Measurements from ENCODE around the gene SLC24A4. TPM values are rescaled to one million over a fixed set of nuclear protein-coding genes. Genes with fewer than 3 reads are reported as not detected.

SLC24A4 gene
- total RNA-seq, 1 donor from 2014 or later: not detected

DNA sequence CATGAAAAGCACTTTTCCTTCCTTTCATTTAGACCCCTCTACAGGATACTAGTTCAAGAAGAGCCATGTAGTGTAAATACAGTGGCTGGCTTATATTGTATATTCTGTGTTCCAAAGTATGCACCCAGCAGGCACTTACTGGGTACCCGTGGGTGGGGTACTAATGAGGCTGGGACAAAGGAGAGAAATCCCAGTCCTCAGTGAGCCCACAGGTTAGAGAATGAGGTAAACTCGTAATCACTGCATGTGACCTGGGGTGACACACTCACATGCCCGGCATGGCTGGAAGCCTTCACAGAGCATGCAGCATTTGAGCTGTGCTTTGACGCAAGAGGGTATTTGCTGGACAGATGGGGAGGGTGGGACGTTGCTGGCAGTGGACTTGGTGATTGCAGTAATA is 17.1 kb downstream of the SLC24A4 start:
- TF ChIP-seq, protein P1, sequence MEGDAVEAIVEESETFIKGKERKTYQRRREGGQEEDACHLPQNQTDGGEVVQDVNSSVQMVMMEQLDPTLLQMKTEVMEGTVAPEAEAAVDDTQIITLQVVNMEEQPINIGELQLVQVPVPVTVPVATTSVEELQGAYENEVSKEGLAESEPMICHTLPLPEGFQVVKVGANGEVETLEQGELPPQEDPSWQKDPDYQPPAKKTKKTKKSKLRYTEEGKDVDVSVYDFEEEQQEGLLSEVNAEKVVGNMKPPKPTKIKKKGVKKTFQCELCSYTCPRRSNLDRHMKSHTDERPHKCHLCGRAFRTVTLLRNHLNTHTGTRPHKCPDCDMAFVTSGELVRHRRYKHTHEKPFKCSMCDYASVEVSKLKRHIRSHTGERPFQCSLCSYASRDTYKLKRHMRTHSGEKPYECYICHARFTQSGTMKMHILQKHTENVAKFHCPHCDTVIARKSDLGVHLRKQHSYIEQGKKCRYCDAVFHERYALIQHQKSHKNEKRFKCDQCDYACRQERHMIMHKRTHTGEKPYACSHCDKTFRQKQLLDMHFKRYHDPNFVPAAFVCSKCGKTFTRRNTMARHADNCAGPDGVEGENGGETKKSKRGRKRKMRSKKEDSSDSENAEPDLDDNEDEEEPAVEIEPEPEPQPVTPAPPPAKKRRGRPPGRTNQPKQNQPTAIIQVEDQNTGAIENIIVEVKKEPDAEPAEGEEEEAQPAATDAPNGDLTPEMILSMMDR (conservative IDR thresholded peaks at IDR 0.05; ENCODE audit: low read depth, low read length): no peak
- no peak for DNase-seq (ENCODE audit: low read depth)
- no peak overlapping the region for H3K4me3 ChIP-seq (ENCODE audit: low read depth, low read length)

DNA sequence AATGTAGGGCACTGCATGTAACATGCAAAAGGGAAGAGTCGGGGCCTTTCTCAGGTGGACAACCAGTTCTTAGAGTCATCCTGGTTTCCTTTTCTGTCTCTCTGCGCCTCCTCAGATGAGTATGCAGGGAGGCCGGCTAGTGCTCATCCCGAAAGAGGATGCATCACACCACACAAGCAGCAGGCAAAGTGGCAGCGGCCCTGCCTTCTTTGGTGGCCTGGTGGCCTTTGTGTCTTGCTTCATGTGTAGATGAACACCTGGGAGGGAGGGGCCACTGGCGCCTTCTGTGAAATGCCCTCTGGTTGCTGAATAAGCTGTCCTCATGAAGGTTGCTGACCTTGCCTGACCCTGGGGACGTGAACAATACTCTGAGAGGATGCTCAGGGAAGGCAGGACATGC is 18.0 kb downstream of the SLC24A4 start:
- H3K4me3 ChIP-seq (ENCODE audit: low read depth, low read length): no peak overlapping the region
- no peak for DNase-seq (ENCODE audit: low read depth)
- TF ChIP-seq, protein P1 (conservative IDR thresholded peaks at IDR 0.05; ENCODE audit: low read depth, low read length): no peak

DNA sequence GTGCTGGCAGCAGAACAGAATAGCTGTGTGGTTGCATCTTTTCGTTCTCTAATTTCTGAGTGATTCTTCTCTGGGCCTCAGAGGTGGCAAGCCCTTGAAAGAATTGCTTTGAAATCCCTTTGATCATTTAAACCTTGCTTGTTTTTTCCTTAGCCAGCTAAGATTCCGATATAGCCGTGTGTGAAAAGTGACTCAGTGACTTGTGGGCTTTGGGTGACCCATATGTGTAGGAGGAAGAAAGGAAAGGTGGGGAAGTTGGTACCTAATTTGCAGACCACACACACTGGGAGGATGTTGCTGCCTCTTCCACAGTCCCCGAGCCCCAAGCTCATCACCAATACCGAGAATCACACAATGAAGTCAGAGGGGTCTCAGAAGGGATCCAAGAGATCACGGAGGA is 18.8 kb downstream of the SLC24A4 start:
- DNase-seq (ENCODE audit: low read depth): no peak
- no peak overlapping the region for H3K4me3 ChIP-seq (ENCODE audit: low read depth, low read length)
- TF ChIP-seq, protein P1 (conservative IDR thresholded peaks at IDR 0.05; ENCODE audit: low read depth, low read length): no peak

DNA sequence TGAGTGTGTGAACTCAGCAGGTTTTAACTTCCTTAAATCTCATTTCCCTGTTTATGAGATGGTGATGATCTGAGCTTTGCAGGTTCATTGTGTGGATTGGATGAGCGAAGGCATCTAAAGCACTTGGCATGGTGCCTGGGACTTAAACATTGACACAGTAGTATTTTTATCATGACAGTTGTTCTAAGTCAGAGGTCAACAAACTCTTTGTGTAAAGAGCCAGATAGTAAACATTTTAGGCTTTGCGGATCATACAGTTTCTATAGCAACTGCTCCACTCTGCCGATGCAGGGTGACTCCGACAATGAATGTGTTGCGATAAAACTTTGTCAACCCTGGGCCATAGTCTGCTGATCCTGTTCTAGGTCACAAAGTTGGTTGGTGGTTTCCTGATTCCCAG is 25.2 kb downstream of the SLC24A4 start:
- DNase-seq (ENCODE audit: low read depth): no peak
- TF ChIP-seq, protein P1 (conservative IDR thresholded peaks at IDR 0.05; ENCODE audit: low read depth, low read length): no peak
- H3K4me3 ChIP-seq (ENCODE audit: low read depth, low read length): no peak overlapping the region

DNA sequence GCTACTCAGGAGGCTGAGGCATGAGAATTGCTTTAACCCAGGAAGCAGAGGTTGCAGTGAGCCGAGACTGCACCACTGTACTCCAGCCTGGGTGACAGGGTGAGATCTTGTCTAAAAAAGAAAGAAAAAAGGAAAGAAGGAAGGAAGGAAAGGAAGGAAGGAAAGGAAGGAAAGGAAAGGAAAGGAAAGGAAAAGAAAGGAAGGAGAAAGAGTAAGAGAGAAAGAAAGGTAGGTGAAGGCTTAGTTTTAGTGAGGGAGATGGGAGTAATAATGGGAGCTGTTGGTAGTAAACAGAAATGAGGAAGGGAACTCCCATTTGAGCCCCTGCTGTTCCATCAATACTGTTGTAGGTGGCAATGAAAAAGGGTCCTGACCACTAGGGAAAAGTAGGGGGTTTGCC is 28.8 kb downstream of the SLC24A4 start:
- TF ChIP-seq, protein P1 (conservative IDR thresholded peaks at IDR 0.05; ENCODE audit: low read depth, low read length): no peak
- H3K4me3 ChIP-seq (ENCODE audit: low read depth, low read length): no peak overlapping the region
- DNase-seq (ENCODE audit: low read depth): no peak

DNA sequence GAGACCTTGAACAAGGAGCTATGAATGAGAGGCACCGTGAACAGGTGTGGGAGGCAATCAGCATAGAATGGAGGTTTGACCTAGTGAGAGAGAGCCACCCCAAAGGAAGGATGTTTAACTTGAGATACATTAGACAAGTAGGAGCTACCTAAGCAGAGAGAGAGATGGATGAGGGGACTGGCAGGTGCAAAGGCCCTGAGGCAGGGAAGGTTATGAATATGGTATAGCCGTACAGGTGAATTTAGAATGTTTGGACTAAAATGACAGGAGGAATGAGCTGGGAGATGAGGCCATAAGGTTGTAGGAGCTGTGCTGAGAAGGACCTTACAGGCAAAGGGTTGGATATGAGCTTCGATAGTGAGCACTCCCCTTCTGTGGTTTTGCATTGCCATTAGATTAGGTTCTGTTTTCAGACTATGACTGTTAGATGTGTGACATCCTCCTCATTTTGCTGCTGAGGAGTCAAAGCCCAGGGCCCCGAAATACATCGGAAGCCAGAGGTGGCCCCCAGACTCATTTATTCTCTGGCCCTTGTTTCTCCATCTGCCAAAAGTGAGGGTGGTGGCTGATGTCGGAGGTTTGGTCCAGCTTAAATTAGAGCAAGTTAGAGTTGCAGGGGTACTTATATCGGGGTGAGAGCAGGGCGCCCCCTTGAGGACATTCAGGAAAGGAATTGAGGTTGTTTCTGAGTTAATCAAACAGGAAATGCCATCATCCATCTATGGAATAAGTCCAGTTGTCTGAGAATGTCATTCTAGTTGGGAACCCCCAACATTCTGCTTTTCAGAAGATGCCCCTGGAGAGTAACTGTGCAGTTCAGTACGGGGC is 29.4 kb downstream of the SLC24A4 start:
- H3K4me3 ChIP-seq (ENCODE audit: low read depth, low read length): no peak overlapping the region
- TF ChIP-seq, protein P1 (conservative IDR thresholded peaks at IDR 0.05; ENCODE audit: low read depth, low read length): peak; percentile 45
- no peak for DNase-seq (ENCODE audit: low read depth)

DNA sequence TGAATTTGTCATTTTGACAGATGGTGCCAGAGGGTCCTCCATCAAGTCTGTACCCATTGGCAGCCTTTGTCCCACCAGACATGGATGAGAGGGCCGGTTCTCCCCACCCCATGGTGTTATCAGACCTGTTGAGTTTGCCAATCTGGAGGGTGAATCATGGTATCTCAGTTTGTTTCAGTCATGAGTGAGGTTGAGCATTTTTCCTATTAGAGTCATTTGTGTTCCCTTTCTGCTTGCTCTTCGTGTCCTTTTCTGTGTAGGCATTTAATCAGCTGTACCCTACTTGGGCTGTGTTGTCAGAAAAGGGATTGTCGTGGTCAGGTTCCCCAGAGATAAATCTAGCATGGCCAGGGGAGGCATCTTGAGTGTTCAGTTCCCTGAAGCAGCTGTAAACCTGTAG is 30.5 kb downstream of the SLC24A4 start:
- no peak for DNase-seq (ENCODE audit: low read depth)
- H3K4me3 ChIP-seq (ENCODE audit: low read depth, low read length): no peak overlapping the region
- TF ChIP-seq, protein P1 (conservative IDR thresholded peaks at IDR 0.05; ENCODE audit: low read depth, low read length): no peak

Measured in epithelial cell of proximal tubule (primary cell).